Caco-2 (cell line): ENCODE measurements around the gene FAM13A. TPM values are rescaled to one million over a fixed set of nuclear protein-coding genes. Genes with fewer than 3 reads are reported as not detected.

ENCODE experiments used
- BruUV-seq: library from RNA; stranded (reverse); fragments of 400-500 nt; replicated peaks from 2 replicates; lab custom pipeline; 2021; lab: Mats Ljungman, UMichigan
- CTCF ChIA-PET: fragments of 300-600 bp; sonication (Branson Sonifier 250); formaldehyde crosslinking; loops from one replicate; lab custom pipeline; 2022; ENCODE audit warnings: antibody characterized with exemption; lab: Charles Lee
- POLR2A ChIA-PET: fragments of 300-600 bp; sonication (Branson Sonifier 250); formaldehyde crosslinking; loops from one replicate; lab custom pipeline; 2022; ENCODE audit warnings: antibody characterized with exemption; lab: Charles Lee
- DNase-seq, 2 experiments: peaks; one replicate each; pipeline versions ENCODE4 v3.0.0 to v3.0.0-alpha.2; 2020 to 2022
- H3K27me3 ChIP-seq: replicated peaks from 2 replicates; pipeline ENCODE4 v1.6.0; 2011; ENCODE audit warnings: low read length; ENCODE audit not compliant: control insufficient read depth, insufficient read depth
- H3K36me3 ChIP-seq: 2 replicates; pipeline ENCODE4 v1.5.1; 2011; ENCODE audit warnings: low read length; ENCODE audit not compliant: control insufficient read depth, insufficient read depth
- H3K4me1 ChIP-seq: fragments of 250-450 bp; sonication (Bioruptor Pico); 2 replicates; pipeline ENCODE4 v1.5.1; 2020; ENCODE audit warnings: mild to moderate bottlenecking
- H3K4me3 ChIP-seq: 2 replicates; pipeline ENCODE4 v1.5.1; 2011; ENCODE audit warnings: low read depth, mild to moderate bottlenecking, control low read depth, low read length
- H3K9me3 ChIP-seq: fragments of 250-450 bp; sonication (Bioruptor Pico); 2 replicates; pipeline ENCODE4 v1.5.1; 2020; ENCODE audit warnings: mild to moderate bottlenecking, moderate library complexity
- H3K27ac Mint-ChIP-seq: one replicate; pipeline ENCODE4 v1.8.0; 2022; ENCODE audit warnings: mixed read lengths; ENCODE audit not compliant: unreplicated experiment
- H3K27me3 Mint-ChIP-seq: one replicate; pipeline ENCODE4 v1.8.0; 2022; ENCODE audit warnings: mixed read lengths; ENCODE audit not compliant: insufficient read depth, unreplicated experiment
- H3K36me3 Mint-ChIP-seq: one replicate; pipeline ENCODE4 v1.8.0; 2022; ENCODE audit warnings: mild to moderate bottlenecking, mixed read lengths; ENCODE audit not compliant: insufficient read depth, unreplicated experiment
- H3K4me1 Mint-ChIP-seq: one replicate; pipeline ENCODE4 v1.8.0; 2022; ENCODE audit warnings: low read depth, mixed read lengths; ENCODE audit not compliant: unreplicated experiment
- H3K4me3 Mint-ChIP-seq: one replicate; pipeline ENCODE4 v1.8.0; 2022; ENCODE audit warnings: mild to moderate bottlenecking, moderate library complexity, mixed read lengths; ENCODE audit not compliant: unreplicated experiment
- H3K9me3 Mint-ChIP-seq: one replicate; pipeline ENCODE4 v1.8.0; 2022; ENCODE audit warnings: mixed read lengths; ENCODE audit not compliant: unreplicated experiment
- intact Hi-C: fragments of 100-400 bp; cut with micrococcal nuclease; formaldehyde crosslinking; loops from one replicate; pipeline ENCODE4 v1.10.0; 2022; ENCODE audit not compliant: unreplicated experiment
- total RNA-seq: library from RNA; stranded (reverse); gene quantifications from 2 replicates; pipeline ENCODE4 v1.2.3, GENCODE V29; 2022
- TF ChIP-seq, protein P1 (sequence below), 2 experiments: fragments of 200-600 bp in 1 of 2; IDR thresholded peaks; 1 replicate in 1 of 2; 2 replicates in 1 of 2; pipeline versions ENCODE4 v1.5.1 to v1.8.0; 2011 to 2022; ENCODE audit warnings: antibody characterized with exemption in 1 of 2, control low read depth in 1 of 2, inconsistent platforms in 1 of 2, low read depth in 1 of 2, low read length in 1 of 2, mild to moderate bottlenecking in 1 of 2, moderate library complexity in 1 of 2; ENCODE audit not compliant: insufficient read depth in 1 of 2, severe bottlenecking in 1 of 2, unreplicated experiment in 1 of 2

Gene FAM13A
- total RNA-seq, 1 experiment from 2014 or later = 11.0 TPM

DNA sequence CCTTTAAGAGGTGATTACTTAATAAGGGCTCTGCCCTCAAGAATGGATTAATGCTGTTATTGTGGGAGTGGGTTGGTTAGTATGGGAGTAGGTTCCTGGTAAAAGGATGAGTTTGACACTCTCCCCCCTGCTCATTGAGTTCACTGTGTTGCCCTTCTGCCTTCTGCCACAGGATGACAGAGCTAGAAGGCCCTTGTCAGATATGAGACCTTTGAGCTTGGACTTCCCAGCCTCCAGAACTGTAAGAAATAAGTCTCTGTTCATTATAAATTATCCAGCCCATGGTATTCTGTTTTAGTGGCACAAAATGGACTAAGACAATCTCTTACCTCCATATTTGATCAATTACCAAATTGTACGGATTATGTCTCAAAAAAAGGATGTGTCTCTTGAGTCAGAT is 245.1 kb downstream of the FAM13A start:
- H3K36me3 Mint-ChIP-seq = no peaks in the 10 kb centered on the region
- ChIA-PET POLR2A (interaction anchor here (0.5 kb wide), 1 partner anchor 217 kb away, joined by 6 read pairs; no protein-coding TSS in a partner anchor), CTCF (interaction anchor here (0.6 kb wide), 1 partner anchor 279 kb away, joined by 3 read pairs; no protein-coding TSS in a partner anchor)
- no peak overlapping the region for H3K4me3 Mint-ChIP-seq
- TF ChIP-seq, protein P1, sequence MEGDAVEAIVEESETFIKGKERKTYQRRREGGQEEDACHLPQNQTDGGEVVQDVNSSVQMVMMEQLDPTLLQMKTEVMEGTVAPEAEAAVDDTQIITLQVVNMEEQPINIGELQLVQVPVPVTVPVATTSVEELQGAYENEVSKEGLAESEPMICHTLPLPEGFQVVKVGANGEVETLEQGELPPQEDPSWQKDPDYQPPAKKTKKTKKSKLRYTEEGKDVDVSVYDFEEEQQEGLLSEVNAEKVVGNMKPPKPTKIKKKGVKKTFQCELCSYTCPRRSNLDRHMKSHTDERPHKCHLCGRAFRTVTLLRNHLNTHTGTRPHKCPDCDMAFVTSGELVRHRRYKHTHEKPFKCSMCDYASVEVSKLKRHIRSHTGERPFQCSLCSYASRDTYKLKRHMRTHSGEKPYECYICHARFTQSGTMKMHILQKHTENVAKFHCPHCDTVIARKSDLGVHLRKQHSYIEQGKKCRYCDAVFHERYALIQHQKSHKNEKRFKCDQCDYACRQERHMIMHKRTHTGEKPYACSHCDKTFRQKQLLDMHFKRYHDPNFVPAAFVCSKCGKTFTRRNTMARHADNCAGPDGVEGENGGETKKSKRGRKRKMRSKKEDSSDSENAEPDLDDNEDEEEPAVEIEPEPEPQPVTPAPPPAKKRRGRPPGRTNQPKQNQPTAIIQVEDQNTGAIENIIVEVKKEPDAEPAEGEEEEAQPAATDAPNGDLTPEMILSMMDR (IDR thresholded peaks at IDR 0.05; ENCODE audit: insufficient read depth in 1 of 2, low read depth in 1 of 2, low read length in 1 of 2, severe bottlenecking in 1 of 2, unreplicated experiment in 1 of 2) = no peak
- no peaks in the 10 kb centered on the region for H3K4me1 ChIP-seq
- no peaks in the 10 kb centered on the region for H3K27me3 ChIP-seq
- H3K27ac Mint-ChIP-seq = no peak overlapping the region
- H3K27me3 Mint-ChIP-seq = no peaks in the 10 kb centered on the region
- H3K36me3 ChIP-seq = no peaks in the 10 kb centered on the region
- H3K4me1 Mint-ChIP-seq = peaks cover 6% of the 10 kb centered on the region
- intact Hi-C loops = no loop called here
- H3K4me3 ChIP-seq = no peak overlapping the region
- BruUV-seq = no TSS peak
- no peak for DNase-seq
- no peaks in the 10 kb centered on the region for H3K9me3 Mint-ChIP-seq
- no peaks in the 10 kb centered on the region for H3K9me3 ChIP-seq

DNA sequence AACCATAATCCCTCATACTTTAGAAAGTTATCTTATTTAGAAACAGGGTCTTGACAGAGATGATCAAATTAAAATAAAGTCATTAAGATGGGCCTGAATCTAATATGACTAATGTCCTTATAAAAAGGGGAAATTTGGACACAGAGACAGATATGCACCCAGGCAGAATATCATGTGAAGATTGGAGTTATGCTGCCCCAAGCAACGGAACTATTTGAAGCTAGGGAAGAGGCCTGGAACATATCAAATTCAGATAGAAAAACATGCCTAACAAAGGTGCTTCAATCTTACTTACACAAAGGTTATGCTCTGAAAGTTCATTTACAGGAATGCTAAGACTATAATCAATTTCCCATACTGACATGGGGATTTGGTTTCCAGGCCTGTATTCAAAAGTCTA is 246.7 kb downstream of the FAM13A start:
- Histone ChIP-seq H3K27me3 (no peaks in the 10 kb centered on the region), H3K36me3 (no peaks in the 10 kb centered on the region), H3K4me3 (no peak overlapping the region), H3K4me1 (no peaks in the 10 kb centered on the region), H3K9me3 (no peaks in the 10 kb centered on the region)
- no peaks in the 10 kb centered on the region for H3K27me3 Mint-ChIP-seq
- H3K27ac Mint-ChIP-seq = no peak overlapping the region
- ChIA-PET POLR2A (no interaction called here), CTCF (no interaction called here)
- peaks cover 6% of the 10 kb centered on the region for H3K4me1 Mint-ChIP-seq
- no TSS peak for BruUV-seq
- DNase-seq = no peak
- TF ChIP-seq, protein P1 (IDR thresholded peaks at IDR 0.05; ENCODE audit: insufficient read depth in 1 of 2, low read depth in 1 of 2, low read length in 1 of 2, severe bottlenecking in 1 of 2, unreplicated experiment in 1 of 2) = no peak
- intact Hi-C loops = no loop called here
- no peaks in the 10 kb centered on the region for H3K9me3 Mint-ChIP-seq
- no peak overlapping the region for H3K4me3 Mint-ChIP-seq
- no peaks in the 10 kb centered on the region for H3K36me3 Mint-ChIP-seq

DNA sequence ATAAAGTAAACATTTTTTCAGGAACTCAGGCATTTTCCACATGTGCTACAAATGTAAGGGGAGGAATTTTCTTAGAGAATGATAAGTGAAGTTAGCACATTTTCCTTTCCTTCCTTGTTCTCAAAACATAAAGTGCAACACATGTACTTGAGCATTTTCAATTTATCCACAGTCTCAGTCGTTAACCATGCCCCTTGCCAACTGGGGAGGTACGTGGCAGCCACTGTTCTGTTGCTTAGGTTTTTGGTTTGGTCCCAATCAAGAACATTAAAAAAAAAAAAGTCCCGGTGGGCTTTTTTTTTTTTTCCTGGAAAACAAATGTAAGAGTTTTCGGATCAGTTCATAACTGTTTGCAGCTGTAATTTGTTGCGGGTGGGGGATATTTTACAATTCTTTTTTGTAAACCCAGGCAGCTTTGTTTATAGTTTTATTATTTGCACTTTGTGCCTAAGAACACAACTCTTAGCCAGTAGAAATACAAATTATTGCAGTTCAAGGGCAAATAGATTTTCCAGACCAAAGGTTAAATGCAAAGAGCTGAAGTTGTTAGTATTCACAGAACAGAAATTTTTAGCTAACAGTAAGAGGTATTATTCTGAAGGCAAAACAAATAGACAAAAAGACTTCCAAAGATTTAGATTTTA is 247.3 kb downstream of the FAM13A start:
- POLR2A ChIA-PET = no interaction called here
- Mint-ChIP-seq H3K27ac (no peak overlapping the region), H3K4me1 (peaks cover 6% of the 10 kb centered on the region), H3K9me3 (no peaks in the 10 kb centered on the region), H3K27me3 (no peaks in the 10 kb centered on the region), H3K4me3 (no peak overlapping the region), H3K36me3 (no peaks in the 10 kb centered on the region)
- Histone ChIP-seq H3K4me1 (no peaks in the 10 kb centered on the region), H3K4me3 (no peak overlapping the region), H3K27me3 (no peaks in the 10 kb centered on the region), H3K36me3 (no peaks in the 10 kb centered on the region), H3K9me3 (no peaks in the 10 kb centered on the region)
- TF ChIP-seq, protein P1 (IDR thresholded peaks at IDR 0.05; ENCODE audit: insufficient read depth in 1 of 2, low read depth in 1 of 2, low read length in 1 of 2, severe bottlenecking in 1 of 2, unreplicated experiment in 1 of 2) = no peak
- no TSS peak for BruUV-seq
- intact Hi-C loops = no loop called here
- CTCF ChIA-PET = no interaction called here
- no peak for DNase-seq
